GM19438 (cell line): Measurements from ENCODE around the gene CFLAR.

Source experiments
- ATAC-seq: cut with Tn5 transposase; IDR thresholded peaks from one replicate; pipeline ENCODE4 v1.9.1; 2021; ENCODE audit warnings: low read depth; ENCODE audit not compliant: unreplicated experiment

The CFLAR gene

GRCh38 chr2:201204655-201205514 lies 88.9 kb downstream of the CFLAR start:
- ATAC-seq, result no peak

GRCh38 chr2:201205515-201205849 lies 89.5 kb downstream of the CFLAR start:
- no peak for ATAC-seq

GRCh38 chr2:201208563-201209252 lies 92.7 kb downstream of the CFLAR start:
- ATAC-seq, result no peak

GRCh38 chr2:201215963-201216362 lies 100.0 kb downstream of the CFLAR start:
- ATAC-seq, result no peak

- ATAC-seq, result no peak
These were observed 101.0 kb downstream of the CFLAR start for GRCh38 chr2:201216918-201217317.

GRCh38 chr2:201218780-201219179 lies 102.8 kb downstream of the CFLAR start:
- no peak for ATAC-seq

- no peak for ATAC-seq
These were observed 103.5 kb downstream of the CFLAR start for GRCh38 chr2:201219328-201220096.

- no peak for ATAC-seq
These were observed 104.2 kb downstream of the CFLAR start for GRCh38 chr2:201220102-201220570.

GRCh38 chr2:201223089-201224073 lies 107.4 kb downstream of the CFLAR start:
- ATAC-seq, result peak; percentile 92
